ENCODE results near the gene PADI4.

The PADI4 gene

GRCh38 chr1:17361687-17362086 is 53.7 kb downstream of the PADI4 start:
- 91 to 100% methylated on average over 3 to 4 of the region's 4 CpGs for WGBS, 2 experiments (ENCODE audit: insufficient coverage in 2 of 2)
- H3K27ac ChIP-seq (ENCODE audit: low read depth, low read length, severe bottlenecking) = no peak overlapping the region
- no peak overlapping the region for H3K4me3 ChIP-seq (ENCODE audit: extremely low read depth, insufficient read depth, low read length, poor library complexity, severe bottlenecking)
- H3K4me1 ChIP-seq (ENCODE audit: control insufficient read depth, insufficient read depth, low read length, poor library complexity, severe bottlenecking) = no peaks in the 10 kb centered on the region
- no peaks in the 10 kb centered on the region for H3K36me3 ChIP-seq (ENCODE audit: control insufficient read depth, insufficient read depth, low read length)
- H3K9me3 ChIP-seq (ENCODE audit: control insufficient read depth, low read length) = no peaks in the 10 kb centered on the region

GRCh38 chr1:17363351-17363750 is 55.4 kb downstream of the PADI4 start:
- Histone ChIP-seq H3K4me1 (ENCODE audit: control insufficient read depth, insufficient read depth, low read length, poor library complexity, severe bottlenecking) (no peaks in the 10 kb centered on the region), H3K4me3 (ENCODE audit: extremely low read depth, insufficient read depth, low read length, poor library complexity, severe bottlenecking) (no peak overlapping the region), H3K9me3 (ENCODE audit: control insufficient read depth, low read length) (no peaks in the 10 kb centered on the region), H3K27ac (ENCODE audit: low read depth, low read length, severe bottlenecking) (no peak overlapping the region), H3K36me3 (ENCODE audit: control insufficient read depth, insufficient read depth, low read length) (no peaks in the 10 kb centered on the region)
- WGBS, 2 experiments (ENCODE audit: insufficient coverage in 2 of 2) = 89 to 91% methylated on average over 8 to 12 of the region's 12 CpGs

DNA sequence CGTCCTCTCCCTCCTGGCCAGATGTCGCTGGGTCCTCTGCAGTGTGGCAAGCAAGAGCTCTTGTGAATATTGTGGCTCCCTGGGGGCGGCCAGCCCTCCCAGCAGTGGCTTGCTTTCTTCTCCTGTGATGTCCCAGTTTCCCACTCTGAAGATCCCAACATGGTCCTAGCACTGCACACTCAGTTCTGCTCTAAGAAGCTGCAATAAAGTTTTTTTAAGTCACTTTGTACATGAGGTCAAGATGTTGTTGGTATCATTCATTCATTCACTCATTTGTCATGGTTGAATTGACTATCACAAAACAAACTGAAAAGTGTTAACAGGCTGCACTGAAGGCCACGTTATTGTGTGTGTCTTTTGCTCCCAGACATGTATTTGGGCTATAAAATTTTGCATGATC is 55.8 kb downstream of the PADI4 start:
- Histone ChIP-seq H3K9me3 (ENCODE audit: control insufficient read depth, low read length) (no peaks in the 10 kb centered on the region), H3K4me3 (ENCODE audit: extremely low read depth, insufficient read depth, low read length, poor library complexity, severe bottlenecking) (no peak overlapping the region), H3K27ac (ENCODE audit: low read depth, low read length, severe bottlenecking) (no peak overlapping the region), H3K4me1 (ENCODE audit: control insufficient read depth, insufficient read depth, low read length, poor library complexity, severe bottlenecking) (no peaks in the 10 kb centered on the region), H3K36me3 (ENCODE audit: control insufficient read depth, insufficient read depth, low read length) (no peaks in the 10 kb centered on the region)
- WGBS, 2 experiments (ENCODE audit: insufficient coverage in 2 of 2) = 84 to 94% methylated on average over 3 to 4 of the region's 4 CpGs

- no peaks in the 10 kb centered on the region for H3K36me3 ChIP-seq (ENCODE audit: control insufficient read depth, insufficient read depth, low read length)
- no peak overlapping the region for H3K27ac ChIP-seq (ENCODE audit: low read depth, low read length, severe bottlenecking)
- no peak overlapping the region for H3K4me3 ChIP-seq (ENCODE audit: extremely low read depth, insufficient read depth, low read length, poor library complexity, severe bottlenecking)
- H3K9me3 ChIP-seq (ENCODE audit: control insufficient read depth, low read length) = no peaks in the 10 kb centered on the region
- WGBS, 2 experiments (ENCODE audit: insufficient coverage in 2 of 2) = 67 to 87% methylated on average over 1 to 3 of the region's 3 CpGs
- H3K4me1 ChIP-seq (ENCODE audit: control insufficient read depth, insufficient read depth, low read length, poor library complexity, severe bottlenecking) = peaks cover 10% of the 10 kb centered on the region
These were observed 57.3 kb downstream of the PADI4 start for GRCh38 chr1:17365293-17365692.

- no peaks in the 10 kb centered on the region for H3K36me3 ChIP-seq (ENCODE audit: control insufficient read depth, insufficient read depth, low read length)
- no peaks in the 10 kb centered on the region for H3K9me3 ChIP-seq (ENCODE audit: control insufficient read depth, low read length)
- no peak overlapping the region for H3K27ac ChIP-seq (ENCODE audit: low read depth, low read length, severe bottlenecking)
- 74 to 81% methylated on average over 7 of the region's 9 CpGs for WGBS, 2 experiments (ENCODE audit: insufficient coverage in 2 of 2)
- H3K4me3 ChIP-seq (ENCODE audit: extremely low read depth, insufficient read depth, low read length, poor library complexity, severe bottlenecking) = no peak overlapping the region
- peaks cover 10% of the 10 kb centered on the region for H3K4me1 ChIP-seq (ENCODE audit: control insufficient read depth, insufficient read depth, low read length, poor library complexity, severe bottlenecking)
These were observed 61.5 kb downstream of the PADI4 start for GRCh38 chr1:17369466-17369865.

DNA sequence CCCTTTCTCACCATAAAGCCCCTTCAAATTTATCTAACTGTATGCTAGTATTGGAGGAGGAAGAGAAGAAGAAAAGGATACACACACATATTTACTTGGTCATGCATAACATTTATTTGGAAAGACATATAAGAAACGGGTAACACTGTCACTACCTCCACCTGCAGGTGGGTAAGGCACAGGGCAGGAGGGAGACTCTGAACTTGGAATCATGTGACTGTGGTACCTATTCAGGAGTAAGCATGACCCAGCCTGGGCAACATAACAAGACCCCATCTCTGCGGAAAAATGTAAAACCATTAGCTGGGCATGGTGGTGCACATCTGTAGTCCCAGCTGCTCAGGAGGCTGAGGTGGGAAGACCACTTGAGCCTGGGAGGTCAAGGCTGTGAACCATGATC is 62.6 kb downstream of the PADI4 start:
- no peak overlapping the region for H3K27ac ChIP-seq (ENCODE audit: low read depth, low read length, severe bottlenecking)
- H3K4me3 ChIP-seq (ENCODE audit: extremely low read depth, insufficient read depth, low read length, poor library complexity, severe bottlenecking) = no peak overlapping the region
- no peaks in the 10 kb centered on the region for H3K9me3 ChIP-seq (ENCODE audit: control insufficient read depth, low read length)
- 80 to 100% methylated on average over 1 of the region's 2 CpGs for WGBS, 2 experiments (ENCODE audit: insufficient coverage in 2 of 2)
- H3K36me3 ChIP-seq (ENCODE audit: control insufficient read depth, insufficient read depth, low read length) = no peaks in the 10 kb centered on the region
- peaks cover 10% of the 10 kb centered on the region for H3K4me1 ChIP-seq (ENCODE audit: control insufficient read depth, insufficient read depth, low read length, poor library complexity, severe bottlenecking)

DNA sequence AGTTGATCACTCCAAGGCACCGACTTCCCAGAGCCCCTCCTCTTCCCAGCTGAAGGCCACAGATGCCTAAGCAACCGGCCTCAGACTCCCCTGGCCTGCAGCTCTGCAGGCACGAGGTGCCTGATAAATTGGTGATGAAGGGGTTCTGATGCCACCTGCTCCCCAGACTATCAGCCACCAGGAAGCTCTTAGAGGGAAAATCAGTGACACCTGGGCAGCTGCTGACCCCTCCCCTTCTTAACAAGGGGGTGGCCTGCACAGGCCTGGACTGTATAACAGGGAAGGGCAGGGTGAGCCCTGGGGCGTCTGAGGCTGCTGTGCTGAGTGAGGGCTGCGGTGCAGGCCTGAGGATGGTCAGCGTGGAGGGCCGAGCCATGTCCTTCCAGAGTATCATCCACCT is 63.9 kb downstream of the PADI4 start, which contains the start of gene PADI6:
TSS of gene PADI6 (plus strand) at position 301 of the 400 bp plus-strand sequence. CDS start at position 351, 50 bp downstream.
- Histone ChIP-seq H3K36me3 (ENCODE audit: control insufficient read depth, insufficient read depth, low read length) (no peaks in the 10 kb centered on the region), H3K27ac (ENCODE audit: low read depth, low read length, severe bottlenecking) (no peak within 1 kb of the TSS), H3K9me3 (ENCODE audit: control insufficient read depth, low read length) (no peaks in the 10 kb centered on the region), H3K4me1 (ENCODE audit: control insufficient read depth, insufficient read depth, low read length, poor library complexity, severe bottlenecking) (peaks cover 10% of the 10 kb centered on the region), H3K4me3 (ENCODE audit: extremely low read depth, insufficient read depth, low read length, poor library complexity, severe bottlenecking) (no peak within 1 kb of the TSS)
- WGBS, 2 experiments (ENCODE audit: insufficient coverage in 2 of 2) = 65 to 75% methylated on average over 4 to 6 of the region's 7 CpGs

GRCh38 chr1:17372955-17373354 is 65.0 kb downstream of the PADI4 start:
- Histone ChIP-seq H3K36me3 (ENCODE audit: control insufficient read depth, insufficient read depth, low read length) (no peaks in the 10 kb centered on the region), H3K9me3 (ENCODE audit: control insufficient read depth, low read length) (no peaks in the 10 kb centered on the region), H3K4me1 (ENCODE audit: control insufficient read depth, insufficient read depth, low read length, poor library complexity, severe bottlenecking) (peaks cover 10% of the 10 kb centered on the region), H3K27ac (ENCODE audit: low read depth, low read length, severe bottlenecking) (no peak overlapping the region), H3K4me3 (ENCODE audit: extremely low read depth, insufficient read depth, low read length, poor library complexity, severe bottlenecking) (no peak overlapping the region)
- WGBS, 2 experiments (ENCODE audit: insufficient coverage in 2 of 2) = 80 to 87% methylated on average over 16 of the region's 18 CpGs

GRCh38 chr1:17375651-17376050 is 67.7 kb downstream of the PADI4 start:
- H3K4me1 ChIP-seq (ENCODE audit: control insufficient read depth, insufficient read depth, low read length, poor library complexity, severe bottlenecking) = no peaks in the 10 kb centered on the region

GRCh38 chr1:17377325-17377953 is 69.4 kb downstream of the PADI4 start:
- no peaks in the 10 kb centered on the region for H3K9me3 ChIP-seq (ENCODE audit: control insufficient read depth, low read length)
- H3K27ac ChIP-seq (ENCODE audit: low read depth, low read length, severe bottlenecking) = no peak overlapping the region
- H3K36me3 ChIP-seq (ENCODE audit: control insufficient read depth, insufficient read depth, low read length) = no peaks in the 10 kb centered on the region
- no peak overlapping the region for H3K4me3 ChIP-seq (ENCODE audit: extremely low read depth, insufficient read depth, low read length, poor library complexity, severe bottlenecking)
- 81% methylated on average over 16 of the region's 16 CpGs for WGBS, 2 experiments (ENCODE audit: insufficient coverage in 2 of 2)
- H3K4me1 ChIP-seq (ENCODE audit: control insufficient read depth, insufficient read depth, low read length, poor library complexity, severe bottlenecking) = no peaks in the 10 kb centered on the region

More at GRCh38 chr1:17375651-17376050, 67.7 kb downstream of the PADI4 start:
- Histone ChIP-seq H3K36me3 (ENCODE audit: control insufficient read depth, insufficient read depth, low read length) (no peaks in the 10 kb centered on the region), H3K27ac (ENCODE audit: low read depth, low read length, severe bottlenecking) (no peak overlapping the region), H3K9me3 (ENCODE audit: control insufficient read depth, low read length) (no peaks in the 10 kb centered on the region), H3K4me3 (ENCODE audit: extremely low read depth, insufficient read depth, low read length, poor library complexity, severe bottlenecking) (no peak overlapping the region)
- WGBS, 2 experiments (ENCODE audit: insufficient coverage in 2 of 2) = 95 to 96% methylated on average over 9 to 10 of the region's 10 CpGs

DNA sequence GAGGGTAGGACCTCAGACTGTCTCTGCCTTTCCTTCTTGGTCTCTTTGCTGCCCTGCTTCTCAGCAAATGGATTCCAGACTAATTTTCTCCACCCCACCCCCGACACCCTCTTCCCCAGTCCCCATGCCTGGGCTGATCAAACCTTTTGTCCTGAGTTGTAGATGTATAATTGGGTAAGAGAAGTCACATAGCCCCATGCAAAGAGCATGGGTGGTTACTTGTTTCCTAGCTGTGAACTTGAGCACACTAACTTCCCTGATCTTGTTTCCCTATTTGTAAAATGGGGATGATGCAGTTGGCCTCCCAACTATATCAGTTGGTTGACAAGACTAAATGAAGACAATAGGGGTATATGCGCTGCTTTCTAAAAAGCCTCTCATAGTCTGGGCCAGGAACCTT is 73.2 kb downstream of the PADI4 start:
- Histone ChIP-seq H3K4me3 (ENCODE audit: extremely low read depth, insufficient read depth, low read length, poor library complexity, severe bottlenecking) (no peak overlapping the region), H3K36me3 (ENCODE audit: control insufficient read depth, insufficient read depth, low read length) (no peaks in the 10 kb centered on the region), H3K4me1 (ENCODE audit: control insufficient read depth, insufficient read depth, low read length, poor library complexity, severe bottlenecking) (no peaks in the 10 kb centered on the region), H3K9me3 (ENCODE audit: control insufficient read depth, low read length) (no peaks in the 10 kb centered on the region), H3K27ac (ENCODE audit: low read depth, low read length, severe bottlenecking) (no peak overlapping the region)
- WGBS, 2 experiments (ENCODE audit: insufficient coverage in 2 of 2) = 91 to 100% methylated on average over 1 of the region's 2 CpGs
